Inflammatory macrophage (primary cell): ENCODE results near the gene ARIH2.

ENCODE experiments used
- DNase-seq, 2 donors: peaks; one replicate each; pipeline ENCODE4 v3.0.0-alpha.2; 2020 to 2022

The ARIH2 gene

GRCh38 chr3:48974076-48974864 is 55.6 kb downstream of the ARIH2 start:
- DNase-seq: no peak

GRCh38 chr3:48979451-48979850 is 60.8 kb downstream of the ARIH2 start:
- DNase-seq: no peak

DNA sequence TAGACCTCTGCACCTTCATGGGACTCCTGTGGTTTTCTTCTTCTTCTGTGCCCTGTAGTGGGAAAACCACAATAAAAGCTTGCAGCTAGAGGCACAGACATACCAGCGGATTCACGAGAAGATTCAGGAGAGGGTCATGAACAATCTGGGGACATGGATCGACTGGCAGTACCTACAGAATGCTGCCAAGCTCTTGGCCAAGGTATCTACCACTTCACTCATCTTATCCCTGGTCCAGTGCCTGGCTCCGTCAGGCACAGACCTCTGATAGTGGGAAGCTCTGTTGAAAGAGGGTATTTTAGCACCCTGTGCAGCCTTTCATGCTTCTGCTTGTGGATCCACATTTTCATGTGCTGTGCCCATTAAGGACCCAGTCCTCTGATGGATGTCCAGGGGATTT is 61.7 kb downstream of the ARIH2 start:
- DNase-seq: no peak

DNA sequence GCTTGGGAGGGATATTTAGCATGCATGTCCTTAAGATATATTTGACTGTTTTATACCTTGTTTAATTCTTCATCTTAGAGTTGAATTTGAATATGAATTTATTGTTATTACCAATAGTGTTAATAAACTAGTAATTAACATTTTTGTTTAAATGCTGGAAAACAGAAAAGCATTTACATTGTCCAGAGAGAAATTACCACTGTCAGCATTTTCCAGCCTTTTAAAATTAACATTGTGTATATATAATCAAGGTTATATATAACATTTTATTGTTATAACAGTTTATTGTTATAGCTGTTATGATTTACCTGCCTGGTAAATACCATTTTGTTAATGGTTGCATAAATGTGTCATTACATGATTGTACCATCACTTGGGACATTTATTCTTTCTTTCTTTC is 63.4 kb downstream of the ARIH2 start:
- no peak for DNase-seq

- no peak for DNase-seq
Measured at GRCh38 chr3:48982686-48983085, 64.0 kb downstream of the ARIH2 start.

DNA sequence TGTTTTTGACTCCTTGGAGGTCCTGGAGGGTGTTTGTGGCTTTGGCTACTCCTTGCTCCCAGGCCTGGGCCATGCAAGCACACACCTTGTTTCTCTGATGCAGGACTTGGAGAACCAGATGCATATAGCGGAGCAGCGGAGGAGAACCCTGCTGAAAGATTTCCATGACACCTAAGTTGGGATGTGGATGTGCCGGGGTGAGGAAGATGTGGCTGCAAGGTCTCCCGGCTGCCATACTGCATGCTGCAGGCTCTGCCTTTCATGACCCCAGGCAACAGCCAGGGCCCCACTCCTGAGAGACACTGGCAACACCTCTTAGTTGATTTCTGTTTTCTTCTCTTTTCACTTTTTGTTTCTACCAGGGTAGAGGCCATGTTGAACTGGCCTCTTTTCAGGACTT is 64.5 kb downstream of the ARIH2 start:
- DNase-seq: no peak

- peak; percentile 68 to 80 for DNase-seq
Measured at GRCh38 chr3:48984663-48985062, 66.0 kb downstream of the ARIH2 start.

DNA sequence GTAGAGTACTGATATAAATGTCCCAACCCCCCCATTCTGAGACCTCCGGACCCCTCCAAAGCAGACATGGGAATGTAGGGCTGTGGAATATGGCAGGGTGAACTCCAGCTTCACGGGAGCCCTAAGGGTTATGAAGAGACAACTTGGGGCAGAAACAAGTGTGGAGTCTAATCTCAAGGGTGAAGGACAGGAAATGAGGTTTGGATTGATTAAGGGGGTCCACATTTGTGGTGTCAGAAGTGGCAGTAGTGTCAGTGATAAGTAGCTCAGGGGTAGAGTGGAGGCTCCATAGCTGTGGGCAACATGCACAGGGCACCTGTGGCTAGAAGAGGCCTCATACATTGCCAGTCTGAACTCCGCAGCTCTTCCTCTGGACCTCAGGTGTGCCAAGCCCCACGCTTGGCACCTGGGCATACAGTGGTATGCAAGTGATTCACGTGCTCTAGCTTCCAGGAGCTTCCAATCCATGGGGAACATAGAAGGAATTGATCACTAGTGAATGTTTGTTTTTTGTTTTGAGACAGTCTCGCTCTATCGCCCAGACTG is 67.3 kb downstream of the ARIH2 start:
- no peak for DNase-seq

DNA sequence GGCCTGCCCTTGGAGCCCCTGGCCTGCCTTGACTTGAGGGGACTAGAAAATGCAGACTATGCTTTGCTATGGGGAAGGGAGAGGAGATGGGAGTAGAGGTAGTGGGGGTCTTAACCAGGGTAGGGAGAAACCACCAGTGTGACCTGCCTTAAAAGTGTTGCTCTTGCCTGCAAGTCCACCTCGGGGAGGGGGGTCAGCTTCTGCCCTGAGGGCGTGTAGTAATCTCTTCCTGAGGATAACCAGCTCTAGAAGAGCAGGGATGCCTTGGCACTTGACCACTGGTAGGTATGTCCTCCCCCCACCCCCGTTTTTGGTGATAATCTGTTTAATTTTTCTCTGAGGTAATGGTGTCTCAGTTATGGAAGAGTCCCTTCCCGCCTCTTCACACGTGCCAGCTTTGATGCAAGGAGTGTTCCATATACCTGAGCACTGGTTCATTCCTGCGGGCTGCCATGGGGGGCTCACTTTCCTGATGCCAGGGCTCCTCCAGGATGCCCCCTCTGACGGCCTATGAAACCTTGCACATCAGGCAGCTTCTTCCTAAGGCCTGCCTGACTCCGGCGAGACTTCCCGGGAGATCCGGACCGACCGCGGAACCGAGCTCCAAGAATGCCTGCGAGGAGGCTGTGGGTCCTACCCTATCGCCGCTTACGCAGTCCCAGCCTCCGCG is 70.6 kb downstream of the ARIH2 start:
- no peak for DNase-seq

GRCh38 chr3:48989796-48990635 is 71.4 kb downstream of the ARIH2 start, which contains the start of gene P4HTM:
Gene P4HTM, plus strand, starts transcription at chr3:48990241. Its CDS starts 16 bp downstream, at chr3:48990257.
- DNase-seq: peak; percentile 69 to 86

DNA sequence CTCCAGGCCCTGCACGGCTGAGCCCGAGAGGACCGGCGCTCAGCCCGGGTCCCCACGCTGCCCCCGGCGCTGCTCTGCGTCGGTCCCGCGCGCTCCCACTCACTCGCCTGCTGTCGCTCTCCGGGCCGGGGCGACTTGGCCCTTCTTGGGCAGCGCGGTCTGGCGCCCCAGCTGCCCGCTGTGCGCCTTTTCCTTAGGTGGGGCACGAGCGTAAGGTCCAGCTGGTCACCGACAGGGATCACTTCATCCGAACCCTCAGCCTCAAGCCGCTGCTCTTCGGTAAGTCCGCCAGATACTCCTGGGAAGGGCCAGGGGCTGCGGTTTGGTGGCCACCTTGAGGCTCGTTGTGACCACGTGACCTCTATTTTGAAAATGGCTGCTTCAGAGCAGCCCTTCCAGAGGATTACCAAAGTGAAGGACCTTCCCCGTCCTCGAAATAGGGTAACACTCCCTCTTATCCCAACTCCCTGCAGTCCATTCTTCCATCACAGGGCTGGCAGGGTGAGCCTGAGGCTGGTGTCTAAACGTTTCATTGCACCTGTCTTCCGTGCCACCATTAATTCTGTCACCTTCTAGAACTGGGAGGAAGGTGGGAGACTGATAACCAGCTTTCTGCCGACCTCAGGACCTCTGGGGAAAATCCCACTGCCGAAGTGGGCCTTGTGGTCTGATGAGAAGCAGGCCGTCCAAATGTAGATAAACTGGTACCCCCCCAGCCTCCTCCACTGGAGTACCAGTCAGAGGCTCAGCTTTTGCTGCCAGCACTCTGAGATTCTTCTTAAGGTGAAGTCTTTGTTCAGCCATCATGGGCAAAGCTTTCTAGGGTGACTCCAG is 72.2 kb downstream of the ARIH2 start:
- DNase-seq: peak; percentile 7 to 12

DNA sequence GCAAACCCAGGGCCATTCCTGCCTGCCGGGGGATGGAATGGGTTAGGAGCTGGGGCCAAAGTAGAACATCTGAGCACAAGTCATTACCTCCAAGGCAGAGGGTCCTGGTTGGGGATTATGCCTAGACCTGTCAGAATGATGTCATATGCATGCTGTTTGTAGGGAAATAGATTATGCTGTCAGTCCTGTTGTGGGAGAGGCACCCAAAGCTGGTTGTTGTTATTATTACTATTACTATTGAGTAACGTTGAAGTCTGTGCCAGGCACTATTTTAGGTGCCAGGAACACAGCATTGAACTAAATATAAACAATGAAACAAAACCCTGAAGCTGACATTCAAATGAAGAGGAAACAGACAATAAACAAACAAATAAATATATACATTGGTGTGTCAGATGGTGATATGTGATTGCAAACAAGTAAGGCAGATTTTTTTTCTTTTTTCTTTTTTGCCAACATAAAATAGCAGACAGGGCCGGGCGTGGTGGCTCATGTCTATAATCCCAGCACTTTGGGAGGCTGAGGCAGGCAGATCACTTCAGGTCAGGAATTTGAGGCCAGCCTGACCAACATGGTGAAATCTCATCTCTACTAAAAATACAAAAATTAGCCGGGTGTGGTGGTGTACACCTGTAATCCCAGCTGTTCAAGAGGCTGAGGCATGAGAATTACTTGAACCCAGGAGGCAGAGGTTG is 73.4 kb downstream of the ARIH2 start:
- no peak for DNase-seq

- peak in 1 of 2 donors; percentile 10 for DNase-seq
Measured at GRCh38 chr3:48993834-48994233, 75.2 kb downstream of the ARIH2 start.

- no peak for DNase-seq
Measured at GRCh38 chr3:48996640-48997039, 78.0 kb downstream of the ARIH2 start.

DNA sequence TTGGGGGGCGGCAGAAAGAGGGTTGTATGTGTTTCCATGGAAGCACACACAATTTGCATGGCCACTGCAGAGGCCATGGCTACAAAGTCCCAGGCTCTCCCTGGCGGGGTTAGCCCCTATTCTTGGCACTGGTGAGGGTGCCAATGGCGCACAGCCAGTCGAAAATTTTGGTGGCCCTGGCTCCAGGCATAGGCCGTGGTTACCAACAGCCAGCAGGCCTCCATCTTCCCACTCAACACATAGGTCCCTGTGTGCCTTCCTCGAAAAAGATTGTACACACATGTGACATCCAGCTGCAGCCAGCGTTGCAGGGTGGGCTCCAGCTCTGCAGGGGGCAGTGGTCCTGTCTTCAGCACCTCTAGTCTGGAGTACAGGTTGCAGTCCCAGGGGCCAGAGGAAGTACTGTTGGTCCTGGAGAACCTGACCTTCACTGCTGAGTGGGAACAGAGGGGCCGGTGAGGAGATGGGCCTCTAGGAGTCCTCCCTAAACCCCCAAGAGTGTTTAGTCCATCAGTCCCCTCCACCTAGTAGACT is 78.5 kb downstream of the ARIH2 start:
- no peak for DNase-seq

- no peak for DNase-seq
Measured at GRCh38 chr3:48997714-48998637, 79.3 kb downstream of the ARIH2 start.

DNA sequence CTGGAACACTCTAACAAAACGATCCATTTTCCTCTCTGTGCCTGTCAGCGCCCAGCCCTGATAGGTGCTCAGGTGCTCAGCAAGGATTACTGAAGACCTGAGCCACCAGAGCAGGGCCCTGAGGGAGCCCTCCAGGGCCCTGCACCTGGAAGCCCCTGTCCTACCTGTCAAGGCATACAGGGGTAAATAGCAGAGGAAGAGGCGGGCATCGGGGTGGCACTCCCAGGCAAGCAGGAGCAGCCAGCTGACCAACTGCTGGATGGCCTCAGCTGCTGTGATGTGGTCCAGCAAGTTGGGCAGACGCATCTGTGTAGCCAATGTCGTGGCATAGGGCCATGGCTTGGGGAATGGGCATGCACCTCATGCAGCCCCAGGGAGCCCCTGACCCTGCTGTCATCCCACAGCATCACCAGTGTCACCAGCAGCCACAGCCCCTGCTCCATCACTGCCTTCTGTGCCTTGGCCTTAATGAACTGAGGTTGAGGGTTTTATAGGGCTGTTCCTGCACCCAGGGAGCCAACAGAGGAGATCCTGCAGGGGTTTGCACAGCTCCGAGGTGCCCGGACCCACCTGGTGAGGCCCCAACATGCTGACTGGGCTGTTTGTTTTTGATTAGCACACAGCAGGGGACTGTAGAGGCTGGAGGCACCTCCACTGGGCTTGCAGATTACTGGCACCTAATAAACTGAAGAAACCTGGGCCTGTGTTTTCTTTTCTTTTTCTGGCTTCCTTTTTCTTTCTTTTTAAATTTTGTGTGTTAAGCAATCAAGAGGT is 80.6 kb downstream of the ARIH2 start:
- no peak for DNase-seq

GRCh38 chr3:49001155-49001554 is 82.5 kb downstream of the ARIH2 start:
- no peak for DNase-seq
